NT2/D1 (cell line): ENCODE data around the gene POU5F2.

Experiments used
- DNase-seq: peaks from one replicate; pipeline ENCODE4 v3.0.0-alpha.2; 2011; ENCODE audit warnings: low read depth, low spot score
- H3K27me3 ChIP-seq: 2 replicates; pipeline ENCODE4 v1.6.0; 2011; ENCODE audit warnings: mild to moderate bottlenecking; ENCODE audit not compliant: insufficient read length, insufficient read depth
- H3K36me3 ChIP-seq: 2 replicates; pipeline ENCODE4 v1.6.1; 2011; ENCODE audit warnings: mild to moderate bottlenecking, low read length, mixed read lengths; ENCODE audit not compliant: insufficient read depth, insufficient read length
- H3K4me1 ChIP-seq: 2 replicates; pipeline ENCODE4 v1.5.1; 2011; ENCODE audit not compliant: insufficient read depth, insufficient read length
- H3K4me3 ChIP-seq: 2 replicates; pipeline ENCODE4 v1.5.1; 2011; ENCODE audit warnings: low read depth; ENCODE audit not compliant: insufficient read length
- H3K9ac ChIP-seq: 2 replicates; pipeline ENCODE4 v1.6.0; 2011; ENCODE audit warnings: low read depth; ENCODE audit not compliant: insufficient read length
- H3K9me3 ChIP-seq: 2 replicates; pipeline ENCODE4 v1.5.1; 2011; ENCODE audit warnings: mild to moderate bottlenecking, low read length; ENCODE audit not compliant: insufficient read depth
- SUZ12 ChIP-seq: IDR thresholded peaks from 2 replicates; pipeline ENCODE4 v1.6.1; 2011; ENCODE audit not compliant: insufficient read length, insufficient read depth; ENCODE audit errors: extremely low read depth
- YY1 ChIP-seq: IDR thresholded peaks from 2 replicates; pipeline ENCODE4 v1.6.1; 2011; ENCODE audit not compliant: insufficient read length, insufficient read depth
- ZNF274 ChIP-seq: IDR thresholded peaks from 2 replicates; pipeline ENCODE4 v1.6.1; 2011; ENCODE audit warnings: mild to moderate bottlenecking, low read depth, low read length

The POU5F2 gene

DNA sequence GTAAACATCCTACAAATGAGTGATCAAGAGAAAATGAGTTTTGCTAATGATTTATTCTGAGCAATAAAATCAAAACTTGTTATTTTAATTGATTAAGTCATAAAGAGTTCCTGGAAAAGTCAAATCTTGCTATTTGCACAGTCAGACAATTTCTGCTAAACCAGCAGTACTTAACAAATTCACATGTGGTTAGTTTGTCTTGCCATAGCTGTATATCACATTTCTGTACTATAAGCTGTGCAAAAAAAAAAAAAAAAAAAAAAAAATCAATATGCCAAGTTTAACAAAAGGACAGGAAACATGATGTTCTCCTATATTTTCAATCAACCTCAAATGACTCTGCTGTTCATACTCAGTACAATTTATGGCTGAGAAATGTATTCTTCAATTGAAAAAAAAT lies 24.9 kb downstream of the POU5F2 start:
- Histone ChIP-seq H3K4me1 (no peaks in the 10 kb centered on the region), H3K4me3 (no peak overlapping the region), H3K27me3 (no peaks in the 10 kb centered on the region), H3K36me3 (no peaks in the 10 kb centered on the region), H3K9me3 (no peaks in the 10 kb centered on the region), H3K9ac (no peak overlapping the region)
- DNase-seq = no peak
- TF ChIP-seq YY1 (no peak), ZNF274 (no peak), SUZ12 (no peak)

DNA sequence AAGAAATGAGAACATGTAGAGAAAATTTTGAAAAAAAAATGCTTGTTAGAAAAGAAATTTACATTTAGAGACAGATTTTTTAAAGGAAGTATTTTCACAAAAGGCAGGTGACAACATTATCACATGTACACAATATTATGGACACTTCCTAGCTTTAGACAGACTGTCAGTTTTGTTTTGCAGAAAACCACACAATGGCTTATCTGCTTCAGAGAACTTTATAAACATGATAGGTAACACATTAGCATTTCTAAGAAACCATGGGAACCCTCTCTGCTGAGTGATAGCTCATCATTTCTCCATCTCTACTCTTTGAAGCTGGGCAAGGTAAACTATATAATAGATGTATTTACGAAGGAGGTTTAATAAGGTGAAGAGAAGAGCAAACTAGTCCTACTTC lies 25.6 kb downstream of the POU5F2 start:
- Histone ChIP-seq H3K9ac (no peak overlapping the region), H3K27me3 (no peaks in the 10 kb centered on the region), H3K36me3 (no peaks in the 10 kb centered on the region), H3K4me1 (no peaks in the 10 kb centered on the region), H3K4me3 (no peak overlapping the region), H3K9me3 (no peaks in the 10 kb centered on the region)
- DNase-seq = no peak
- TF ChIP-seq ZNF274 = no peak
- no peak for TF ChIP-seq YY1
- TF ChIP-seq SUZ12 = no peak

DNA sequence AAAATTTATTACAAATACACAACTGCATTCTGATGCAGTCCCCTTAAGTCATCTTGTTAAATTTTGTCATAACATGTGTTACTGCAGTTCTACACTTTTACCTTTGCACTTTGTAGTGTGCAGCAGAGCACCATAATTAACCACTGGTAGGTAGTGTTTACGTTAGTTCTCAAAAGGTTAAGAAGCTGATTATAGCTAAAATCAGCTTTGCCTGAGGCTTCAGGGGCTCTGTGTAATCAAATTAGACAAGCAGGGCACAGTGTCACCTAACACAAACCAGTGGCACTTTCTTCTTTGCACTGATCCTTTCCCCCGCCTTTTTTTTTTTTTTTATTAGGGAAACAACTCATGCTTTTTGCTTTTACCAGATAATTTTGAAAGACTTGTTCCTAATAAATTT lies 26.1 kb downstream of the POU5F2 start:
- H3K9me3 ChIP-seq = no peaks in the 10 kb centered on the region
- H3K9ac ChIP-seq = no peak overlapping the region
- H3K27me3 ChIP-seq = no peaks in the 10 kb centered on the region
- no peaks in the 10 kb centered on the region for H3K36me3 ChIP-seq
- TF ChIP-seq ZNF274 = no peak
- no peak overlapping the region for H3K4me3 ChIP-seq
- H3K4me1 ChIP-seq = no peaks in the 10 kb centered on the region
- DNase-seq = no peak

DNA sequence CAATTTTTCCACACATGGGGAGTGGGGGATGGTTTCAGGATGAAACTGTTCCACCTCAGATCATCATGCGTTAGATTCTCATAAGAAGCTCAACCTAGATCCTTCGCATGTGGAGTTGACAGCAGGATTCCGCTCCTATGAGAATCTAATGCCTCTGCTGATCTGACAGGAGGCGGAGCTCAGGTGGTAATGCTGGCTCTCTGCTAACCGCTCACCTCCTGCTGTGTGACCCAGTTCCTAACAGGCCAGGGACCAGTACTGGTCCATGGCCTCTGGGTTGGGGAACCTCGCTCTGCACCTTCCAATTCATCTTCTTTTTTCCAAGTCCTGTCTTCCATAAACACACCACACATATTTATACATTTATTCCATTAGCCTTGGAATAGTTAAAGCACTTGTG lies 33.0 kb downstream of the POU5F2 start:
- H3K27me3 ChIP-seq = no peaks in the 10 kb centered on the region
- H3K9me3 ChIP-seq = no peaks in the 10 kb centered on the region
- no peaks in the 10 kb centered on the region for H3K4me1 ChIP-seq
- no peak for DNase-seq
- TF ChIP-seq ZNF274 (no peak), SUZ12 (no peak), YY1 (no peak)
- H3K9ac ChIP-seq = no peak overlapping the region
- H3K4me3 ChIP-seq = no peak overlapping the region
- no peaks in the 10 kb centered on the region for H3K36me3 ChIP-seq

DNA sequence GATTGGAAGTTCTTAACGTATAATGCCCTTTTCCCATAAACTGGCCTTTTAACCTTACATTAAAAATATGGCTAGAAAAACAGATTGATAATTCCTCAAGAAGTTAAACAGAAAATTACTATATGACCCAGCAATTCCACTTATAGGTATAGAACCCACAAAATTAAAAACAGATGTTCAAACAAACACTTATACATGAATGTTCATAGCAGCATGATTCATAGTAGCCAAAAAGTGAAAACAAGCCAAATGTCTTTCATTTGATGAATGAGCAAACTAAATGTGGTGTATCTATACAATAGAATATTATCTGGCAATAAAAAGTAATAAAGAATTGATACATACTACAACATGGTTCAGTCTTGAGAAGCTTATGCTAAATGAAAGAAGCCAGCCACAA lies 35.5 kb downstream of the POU5F2 start:
- H3K4me1 ChIP-seq = no peaks in the 10 kb centered on the region
- no peak overlapping the region for H3K4me3 ChIP-seq
- no peak overlapping the region for H3K9ac ChIP-seq
- H3K9me3 ChIP-seq = no peaks in the 10 kb centered on the region
- TF ChIP-seq YY1 (no peak), SUZ12 (no peak), ZNF274 (no peak)
- no peaks in the 10 kb centered on the region for H3K27me3 ChIP-seq
- no peaks in the 10 kb centered on the region for H3K36me3 ChIP-seq
- no peak for DNase-seq

DNA sequence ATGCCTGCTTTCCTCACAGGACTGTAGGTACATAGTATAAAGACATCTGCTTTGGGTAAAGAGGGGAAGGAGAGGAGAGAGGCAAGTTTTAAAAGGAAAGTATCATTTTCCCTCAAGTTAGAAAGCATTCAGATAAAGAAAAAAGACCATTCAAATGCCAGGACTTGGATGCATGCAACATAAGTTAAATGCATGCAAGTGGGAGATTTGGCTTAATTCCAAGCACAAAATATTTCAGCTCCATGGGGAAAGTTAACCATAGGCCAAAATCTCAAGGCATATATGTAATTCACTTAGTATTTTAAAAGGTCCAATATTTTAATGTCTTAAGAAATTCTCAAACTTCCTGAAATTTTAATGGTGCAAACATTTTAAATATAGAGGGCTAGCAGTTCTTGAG lies 36.4 kb downstream of the POU5F2 start:
- Histone ChIP-seq H3K4me3 (no peak overlapping the region), H3K36me3 (no peaks in the 10 kb centered on the region), H3K27me3 (no peaks in the 10 kb centered on the region), H3K4me1 (no peaks in the 10 kb centered on the region), H3K9ac (no peak overlapping the region), H3K9me3 (no peaks in the 10 kb centered on the region)
- no peak for DNase-seq
- TF ChIP-seq YY1 = no peak
- TF ChIP-seq ZNF274 = no peak
- TF ChIP-seq SUZ12 = no peak

DNA sequence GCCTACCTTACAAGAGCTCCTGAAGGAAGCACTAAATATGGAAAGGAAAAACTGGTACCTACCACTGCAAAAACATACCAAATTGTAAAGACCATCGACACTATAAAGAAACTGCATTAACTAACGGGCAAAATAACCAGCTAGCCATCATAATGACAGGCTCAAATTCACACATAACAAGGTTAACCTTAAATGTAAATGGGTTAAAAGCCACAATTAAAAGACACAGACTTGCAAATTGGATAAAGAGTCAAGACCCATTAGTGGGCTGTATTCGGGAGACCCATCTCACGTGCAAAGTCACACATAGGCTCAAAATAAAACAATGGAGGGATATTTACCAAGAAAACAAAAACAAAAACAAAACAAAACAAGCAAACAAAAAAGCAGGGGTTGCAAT lies 49.4 kb downstream of the POU5F2 start:
- Histone ChIP-seq H3K9me3 (no peaks in the 10 kb centered on the region), H3K4me1 (no peaks in the 10 kb centered on the region), H3K9ac (no peak overlapping the region), H3K27me3 (no peaks in the 10 kb centered on the region), H3K4me3 (no peak overlapping the region), H3K36me3 (no peaks in the 10 kb centered on the region)
- DNase-seq = no peak
- TF ChIP-seq ZNF274 (no peak), YY1 (no peak), SUZ12 (no peak)
